ENCODE measurements around the gene DCK. TPM values are rescaled to one million over a fixed set of nuclear protein-coding genes. Genes with fewer than 3 reads are reported as not detected.

Gene DCK
- total and polyA plus RNA-seq, 2 experiments from 2014 or later = 16.9 to 25.1 TPM

GRCh38 chr4:71020611-71021010 is 27.2 kb downstream of the DCK start (continued):
- TF ChIP-seq ZNF462 (CRISPR knock-in tag; IDR thresholded peaks at IDR 0.05) = no peak

GRCh38 chr4:71025654-71026053 is 32.2 kb downstream of the DCK start:
- Mint-ChIP-seq H3K27ac (peak overlapping the region; percentile 1; the same call in 1 of the 2 replicates), H3K9me3 (no peaks in the 10 kb centered on the region), H3K4me3 (no peak overlapping the region), H3K27me3 (ENCODE audit: insufficient read depth, low read depth, poor library complexity) (no peaks in the 10 kb centered on the region), H3K4me1 (peaks cover 16% of the 10 kb centered on the region), H3K36me3 (ENCODE audit: low read depth) (peaks cover 42% of the 10 kb centered on the region; the same call in 2 of the 3 replicates)
- H3K4me3 ChIP-seq = no peak overlapping the region
- H3K4me1 ChIP-seq (ENCODE audit: insufficient read depth) = peaks cover 8% of the 10 kb centered on the region
- DNase-seq (ENCODE audit: low spot score) (no peak), ATAC-seq (no peak)
- H2AFZ ChIP-seq = no peak overlapping the region
- H3K36me3 ChIP-seq (ENCODE audit: insufficient read depth) = no peaks in the 10 kb centered on the region; the same call in 1 of the 2 replicates
- H3K27ac ChIP-seq (ENCODE audit: low read depth) = no peak overlapping the region
- no peak overlapping the region for H3K4me2 ChIP-seq
- 0 out of 2 replicates have a peak, but pooled peaks cover 2% of the 10 kb centered on the region for H4K20me1 ChIP-seq (replicated peaks; ENCODE audit: insufficient read depth)
- TF ChIP-seq, protein P1, sequence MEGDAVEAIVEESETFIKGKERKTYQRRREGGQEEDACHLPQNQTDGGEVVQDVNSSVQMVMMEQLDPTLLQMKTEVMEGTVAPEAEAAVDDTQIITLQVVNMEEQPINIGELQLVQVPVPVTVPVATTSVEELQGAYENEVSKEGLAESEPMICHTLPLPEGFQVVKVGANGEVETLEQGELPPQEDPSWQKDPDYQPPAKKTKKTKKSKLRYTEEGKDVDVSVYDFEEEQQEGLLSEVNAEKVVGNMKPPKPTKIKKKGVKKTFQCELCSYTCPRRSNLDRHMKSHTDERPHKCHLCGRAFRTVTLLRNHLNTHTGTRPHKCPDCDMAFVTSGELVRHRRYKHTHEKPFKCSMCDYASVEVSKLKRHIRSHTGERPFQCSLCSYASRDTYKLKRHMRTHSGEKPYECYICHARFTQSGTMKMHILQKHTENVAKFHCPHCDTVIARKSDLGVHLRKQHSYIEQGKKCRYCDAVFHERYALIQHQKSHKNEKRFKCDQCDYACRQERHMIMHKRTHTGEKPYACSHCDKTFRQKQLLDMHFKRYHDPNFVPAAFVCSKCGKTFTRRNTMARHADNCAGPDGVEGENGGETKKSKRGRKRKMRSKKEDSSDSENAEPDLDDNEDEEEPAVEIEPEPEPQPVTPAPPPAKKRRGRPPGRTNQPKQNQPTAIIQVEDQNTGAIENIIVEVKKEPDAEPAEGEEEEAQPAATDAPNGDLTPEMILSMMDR (conservative IDR thresholded peaks at IDR 0.05; ENCODE audit: low read depth in 2 of 2) = no peak
- no peak for TF ChIP-seq POLR2AphosphoS5 (IDR thresholded peaks at IDR 0.05; ENCODE audit: low read depth)
- TF ChIP-seq ETS1 (IDR thresholded peaks at IDR 0.05) = no peak
- TF ChIP-seq, protein P2, sequence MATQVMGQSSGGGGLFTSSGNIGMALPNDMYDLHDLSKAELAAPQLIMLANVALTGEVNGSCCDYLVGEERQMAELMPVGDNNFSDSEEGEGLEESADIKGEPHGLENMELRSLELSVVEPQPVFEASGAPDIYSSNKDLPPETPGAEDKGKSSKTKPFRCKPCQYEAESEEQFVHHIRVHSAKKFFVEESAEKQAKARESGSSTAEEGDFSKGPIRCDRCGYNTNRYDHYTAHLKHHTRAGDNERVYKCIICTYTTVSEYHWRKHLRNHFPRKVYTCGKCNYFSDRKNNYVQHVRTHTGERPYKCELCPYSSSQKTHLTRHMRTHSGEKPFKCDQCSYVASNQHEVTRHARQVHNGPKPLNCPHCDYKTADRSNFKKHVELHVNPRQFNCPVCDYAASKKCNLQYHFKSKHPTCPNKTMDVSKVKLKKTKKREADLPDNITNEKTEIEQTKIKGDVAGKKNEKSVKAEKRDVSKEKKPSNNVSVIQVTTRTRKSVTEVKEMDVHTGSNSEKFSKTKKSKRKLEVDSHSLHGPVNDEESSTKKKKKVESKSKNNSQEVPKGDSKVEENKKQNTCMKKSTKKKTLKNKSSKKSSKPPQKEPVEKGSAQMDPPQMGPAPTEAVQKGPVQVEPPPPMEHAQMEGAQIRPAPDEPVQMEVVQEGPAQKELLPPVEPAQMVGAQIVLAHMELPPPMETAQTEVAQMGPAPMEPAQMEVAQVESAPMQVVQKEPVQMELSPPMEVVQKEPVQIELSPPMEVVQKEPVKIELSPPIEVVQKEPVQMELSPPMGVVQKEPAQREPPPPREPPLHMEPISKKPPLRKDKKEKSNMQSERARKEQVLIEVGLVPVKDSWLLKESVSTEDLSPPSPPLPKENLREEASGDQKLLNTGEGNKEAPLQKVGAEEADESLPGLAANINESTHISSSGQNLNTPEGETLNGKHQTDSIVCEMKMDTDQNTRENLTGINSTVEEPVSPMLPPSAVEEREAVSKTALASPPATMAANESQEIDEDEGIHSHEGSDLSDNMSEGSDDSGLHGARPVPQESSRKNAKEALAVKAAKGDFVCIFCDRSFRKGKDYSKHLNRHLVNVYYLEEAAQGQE (IDR thresholded peaks at IDR 0.05; ENCODE audit: unreplicated experiment) = no peak
- TF ChIP-seq STAT1 (IDR thresholded peaks at IDR 0.05; ENCODE audit: unreplicated experiment) = no peak
- peaks cover 3% of the 10 kb centered on the region for H3K79me2 ChIP-seq (replicated peaks; ENCODE audit: insufficient read depth)
- H3K27me3 ChIP-seq (ENCODE audit: insufficient read depth) = no peaks in the 10 kb centered on the region
- H3K9me2 ChIP-seq (ENCODE audit: insufficient read depth) = no peaks in the 10 kb centered on the region
- no peaks in the 10 kb centered on the region for H3F3A ChIP-seq (replicated peaks; ENCODE audit: low read depth)
